Subcutaneous abdominal adipose tissue (tissue), 5 donors: ENCODE data around the gene EYS.

ENCODE experiments used
- H3K27ac ChIP-seq: one replicate; pipeline ENCODE4 v1.7.0; 2013; ENCODE audit warnings: low read depth, mild to moderate bottlenecking, inconsistent platforms, low read length, moderate library complexity
- H3K27me3 ChIP-seq, 5 donors: one replicate each; pipeline ENCODE4 v1.7.0; 2013; ENCODE audit warnings: low read length in 5 of 5, inconsistent platforms in 1 of 5; ENCODE audit not compliant: control insufficient read depth in 5 of 5, insufficient read depth in 4 of 5
- H3K36me3 ChIP-seq, 5 donors: one replicate each; pipeline ENCODE4 v1.7.0; 2013; ENCODE audit warnings: low read length in 5 of 5; ENCODE audit not compliant: control insufficient read depth in 5 of 5, insufficient read depth in 5 of 5
- H3K4me1 ChIP-seq, 5 donors: one replicate each; pipeline ENCODE4 v1.7.0; 2013; ENCODE audit warnings: low read length in 5 of 5, mild to moderate bottlenecking in 3 of 5, moderate library complexity in 1 of 5; ENCODE audit not compliant: control insufficient read depth in 5 of 5, insufficient read depth in 5 of 5
- H3K4me3 ChIP-seq, 5 donors: one replicate each; pipeline ENCODE4 v1.7.0; 2013; ENCODE audit warnings: low read length in 5 of 5, low read depth in 1 of 5
- H3K9ac ChIP-seq, 5 donors: one replicate each; pipeline ENCODE4 v1.7.0; 2013; ENCODE audit warnings: low read length in 5 of 5, mild to moderate bottlenecking in 4 of 5, moderate library complexity in 3 of 5
- H3K9me3 ChIP-seq, 5 donors: one replicate each; pipeline ENCODE4 v1.7.0; 2013; ENCODE audit warnings: low read length in 5 of 5; ENCODE audit not compliant: control insufficient read depth in 5 of 5
- donor health status: healthy.
- donor health status: healthy.
- donor health status: healthy.
- donor health status: healthy.
- donor health status: healthy.

The EYS gene

GRCh38 chr6:64445038-64445437, 1262.0 kb downstream of the EYS start:
- Histone ChIP-seq H3K4me1 (no peaks in the 10 kb centered on the region), H3K9ac (no peak overlapping the region), H3K4me3 (no peak overlapping the region), H3K36me3 (no peaks in the 10 kb centered on the region), H3K9me3 (peaks cover 0 to 11% (median 5%) of the 10 kb centered on the region in 5 donors), H3K27me3 (no peaks in the 10 kb centered on the region), H3K27ac (no peak overlapping the region)

GRCh38 chr6:64439274-64439673, 1267.8 kb downstream of the EYS start:
- H3K27me3 ChIP-seq, result no peaks in the 10 kb centered on the region
- peaks cover 0 to 11% (median 5%) of the 10 kb centered on the region in 5 donors for H3K9me3 ChIP-seq
- peaks cover 0 to 6% (median 0%) of the 10 kb centered on the region in 5 donors for H3K4me1 ChIP-seq
- H3K4me3 ChIP-seq, result no peak overlapping the region
- no peak overlapping the region for H3K27ac ChIP-seq
- H3K9ac ChIP-seq, result no peak overlapping the region
- no peaks in the 10 kb centered on the region for H3K36me3 ChIP-seq

- Histone ChIP-seq H3K9ac (no peak overlapping the region), H3K9me3 (peaks cover 0 to 11% (median 5%) of the 10 kb centered on the region in 5 donors), H3K36me3 (no peaks in the 10 kb centered on the region), H3K27ac (no peak overlapping the region), H3K27me3 (no peaks in the 10 kb centered on the region), H3K4me3 (no peak overlapping the region), H3K4me1 (peaks cover 0 to 6% (median 0%) of the 10 kb centered on the region in 5 donors)
Measured at GRCh38 chr6:64437996-64438395, 1269.0 kb downstream of the EYS start.

GRCh38 chr6:64429926-64430325, 1277.1 kb downstream of the EYS start:
- H3K36me3 ChIP-seq, result no peaks in the 10 kb centered on the region
- no peak overlapping the region for H3K4me3 ChIP-seq
- H3K9ac ChIP-seq, result no peak overlapping the region
- H3K27ac ChIP-seq, result no peak overlapping the region
- peaks cover 0 to 5% (median 0%) of the 10 kb centered on the region in 5 donors for H3K4me1 ChIP-seq
- no peaks in the 10 kb centered on the region for H3K27me3 ChIP-seq
- H3K9me3 ChIP-seq, result no peaks in the 10 kb centered on the region

GRCh38 chr6:64428186-64428585, 1278.8 kb downstream of the EYS start:
- Histone ChIP-seq H3K4me3 (no peak overlapping the region), H3K36me3 (no peaks in the 10 kb centered on the region), H3K4me1 (peaks cover 0 to 5% (median 0%) of the 10 kb centered on the region in 5 donors), H3K27ac (no peak overlapping the region), H3K27me3 (no peaks in the 10 kb centered on the region), H3K9me3 (no peaks in the 10 kb centered on the region), H3K9ac (no peak overlapping the region)

- H3K27me3 ChIP-seq, result no peaks in the 10 kb centered on the region
- H3K36me3 ChIP-seq, result no peaks in the 10 kb centered on the region
- no peak overlapping the region for H3K27ac ChIP-seq
- no peak overlapping the region for H3K4me3 ChIP-seq
- H3K9ac ChIP-seq, result no peak overlapping the region
- peaks cover 0 to 10% (median 6%) of the 10 kb centered on the region in 5 donors for H3K4me1 ChIP-seq
- H3K9me3 ChIP-seq, result peaks cover 0 to 3% (median 0%) of the 10 kb centered on the region in 5 donors
Measured at GRCh38 chr6:64415926-64416325, 1291.1 kb downstream of the EYS start.

GRCh38 chr6:64411226-64411625, 1295.8 kb downstream of the EYS start:
- no peaks in the 10 kb centered on the region for H3K36me3 ChIP-seq
- H3K9ac ChIP-seq, result no peak overlapping the region
- peaks cover 0 to 3% (median 0%) of the 10 kb centered on the region in 5 donors for H3K9me3 ChIP-seq
- no peak overlapping the region for H3K4me3 ChIP-seq
- H3K27ac ChIP-seq, result no peak overlapping the region
- no peaks in the 10 kb centered on the region for H3K27me3 ChIP-seq
- H3K4me1 ChIP-seq, result peaks cover 0 to 7% (median 5%) of the 10 kb centered on the region in 5 donors

GRCh38 chr6:64409948-64410347, 1297.1 kb downstream of the EYS start:
- Histone ChIP-seq H3K27ac (no peak overlapping the region), H3K4me3 (no peak overlapping the region), H3K9me3 (peaks cover 0 to 3% (median 0%) of the 10 kb centered on the region in 5 donors), H3K9ac (no peak overlapping the region), H3K36me3 (no peaks in the 10 kb centered on the region), H3K4me1 (no peaks in the 10 kb centered on the region), H3K27me3 (no peaks in the 10 kb centered on the region)

GRCh38 chr6:64404396-64404795, 1302.6 kb downstream of the EYS start:
- Histone ChIP-seq H3K9ac (no peak overlapping the region), H3K27me3 (no peaks in the 10 kb centered on the region), H3K9me3 (peaks cover 0 to 3% (median 0%) of the 10 kb centered on the region in 5 donors), H3K4me3 (no peak overlapping the region), H3K27ac (no peak overlapping the region), H3K4me1 (no peaks in the 10 kb centered on the region), H3K36me3 (no peaks in the 10 kb centered on the region)

- Histone ChIP-seq H3K4me1 (no peaks in the 10 kb centered on the region), H3K27me3 (no peaks in the 10 kb centered on the region), H3K9ac (no peak overlapping the region), H3K4me3 (no peak overlapping the region), H3K36me3 (no peaks in the 10 kb centered on the region), H3K27ac (no peak overlapping the region), H3K9me3 (no peaks in the 10 kb centered on the region)
Measured at GRCh38 chr6:64383277-64383676, 1323.7 kb downstream of the EYS start.

GRCh38 chr6:64376394-64376793, 1330.6 kb downstream of the EYS start:
- Histone ChIP-seq H3K9me3 (peaks cover 0 to 9% (median 3%) of the 10 kb centered on the region in 5 donors), H3K36me3 (no peaks in the 10 kb centered on the region), H3K9ac (no peak overlapping the region), H3K4me3 (no peak overlapping the region), H3K27me3 (peaks cover 0 to 3% (median 0%) of the 10 kb centered on the region in 5 donors), H3K27ac (no peak overlapping the region), H3K4me1 (peaks cover 0 to 6% (median 0%) of the 10 kb centered on the region in 5 donors)
